Measurements from ENCODE around the gene TROAP.

DNA sequence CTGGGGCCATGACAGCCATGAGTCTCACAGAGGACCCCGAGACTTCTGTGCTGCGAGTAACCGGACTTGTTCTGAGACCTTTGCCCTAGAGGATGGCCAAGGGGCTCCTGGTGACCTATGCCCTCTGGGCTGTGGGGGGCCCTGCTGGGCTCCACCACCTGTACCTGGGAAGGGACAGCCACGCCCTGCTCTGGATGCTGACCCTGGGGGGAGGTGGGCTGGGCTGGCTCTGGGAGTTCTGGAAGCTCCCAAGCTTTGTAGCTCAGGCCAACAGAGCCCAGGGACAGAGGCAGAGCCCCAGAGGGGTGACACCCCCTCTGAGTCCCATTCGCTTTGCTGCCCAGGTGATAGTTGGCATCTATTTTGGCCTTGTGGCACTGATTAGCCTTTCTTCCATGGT lies 25.7 kb downstream of the TROAP start:
- TF ChIP-seq, protein P1, sequence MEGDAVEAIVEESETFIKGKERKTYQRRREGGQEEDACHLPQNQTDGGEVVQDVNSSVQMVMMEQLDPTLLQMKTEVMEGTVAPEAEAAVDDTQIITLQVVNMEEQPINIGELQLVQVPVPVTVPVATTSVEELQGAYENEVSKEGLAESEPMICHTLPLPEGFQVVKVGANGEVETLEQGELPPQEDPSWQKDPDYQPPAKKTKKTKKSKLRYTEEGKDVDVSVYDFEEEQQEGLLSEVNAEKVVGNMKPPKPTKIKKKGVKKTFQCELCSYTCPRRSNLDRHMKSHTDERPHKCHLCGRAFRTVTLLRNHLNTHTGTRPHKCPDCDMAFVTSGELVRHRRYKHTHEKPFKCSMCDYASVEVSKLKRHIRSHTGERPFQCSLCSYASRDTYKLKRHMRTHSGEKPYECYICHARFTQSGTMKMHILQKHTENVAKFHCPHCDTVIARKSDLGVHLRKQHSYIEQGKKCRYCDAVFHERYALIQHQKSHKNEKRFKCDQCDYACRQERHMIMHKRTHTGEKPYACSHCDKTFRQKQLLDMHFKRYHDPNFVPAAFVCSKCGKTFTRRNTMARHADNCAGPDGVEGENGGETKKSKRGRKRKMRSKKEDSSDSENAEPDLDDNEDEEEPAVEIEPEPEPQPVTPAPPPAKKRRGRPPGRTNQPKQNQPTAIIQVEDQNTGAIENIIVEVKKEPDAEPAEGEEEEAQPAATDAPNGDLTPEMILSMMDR (conservative IDR thresholded peaks at IDR 0.05; ENCODE audit: low read length): no peak
- no peak for TF ChIP-seq EZH2phosphoT487 (IDR thresholded peaks at IDR 0.05; ENCODE audit: borderline replicate concordance)

Measured in Loucy (cell line).